ENCODE results near the gene PAPOLA.

DNA sequence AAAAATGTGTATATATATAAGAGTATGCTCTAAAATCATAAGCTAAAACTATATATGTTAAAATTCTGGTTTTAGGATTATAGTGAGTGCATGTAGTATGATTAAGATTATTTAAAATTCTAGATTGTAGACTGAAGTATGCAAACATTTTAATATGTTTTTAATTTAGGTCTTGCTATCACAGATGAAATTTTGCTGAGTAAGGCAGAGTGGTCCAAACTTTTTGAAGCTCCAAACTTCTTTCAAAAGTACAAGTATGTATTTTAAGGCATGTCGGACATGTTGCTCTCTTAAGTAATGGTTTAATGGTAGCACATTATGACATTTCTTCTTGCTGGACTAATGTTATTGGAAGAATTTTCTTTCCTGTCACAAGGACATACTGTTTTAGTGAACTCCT, 34.6 kb downstream of the PAPOLA start:
- no peak for TF ChIP-seq POLR2A (IDR thresholded peaks at IDR 0.05)
- TF ChIP-seq, protein P1, sequence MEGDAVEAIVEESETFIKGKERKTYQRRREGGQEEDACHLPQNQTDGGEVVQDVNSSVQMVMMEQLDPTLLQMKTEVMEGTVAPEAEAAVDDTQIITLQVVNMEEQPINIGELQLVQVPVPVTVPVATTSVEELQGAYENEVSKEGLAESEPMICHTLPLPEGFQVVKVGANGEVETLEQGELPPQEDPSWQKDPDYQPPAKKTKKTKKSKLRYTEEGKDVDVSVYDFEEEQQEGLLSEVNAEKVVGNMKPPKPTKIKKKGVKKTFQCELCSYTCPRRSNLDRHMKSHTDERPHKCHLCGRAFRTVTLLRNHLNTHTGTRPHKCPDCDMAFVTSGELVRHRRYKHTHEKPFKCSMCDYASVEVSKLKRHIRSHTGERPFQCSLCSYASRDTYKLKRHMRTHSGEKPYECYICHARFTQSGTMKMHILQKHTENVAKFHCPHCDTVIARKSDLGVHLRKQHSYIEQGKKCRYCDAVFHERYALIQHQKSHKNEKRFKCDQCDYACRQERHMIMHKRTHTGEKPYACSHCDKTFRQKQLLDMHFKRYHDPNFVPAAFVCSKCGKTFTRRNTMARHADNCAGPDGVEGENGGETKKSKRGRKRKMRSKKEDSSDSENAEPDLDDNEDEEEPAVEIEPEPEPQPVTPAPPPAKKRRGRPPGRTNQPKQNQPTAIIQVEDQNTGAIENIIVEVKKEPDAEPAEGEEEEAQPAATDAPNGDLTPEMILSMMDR (IDR thresholded peaks at IDR 0.05), result no peak
